Measurements from ENCODE around the gene NTN1. TPM values are rescaled to one million over a fixed set of nuclear protein-coding genes. Genes with fewer than 3 reads are reported as not detected.

Gene NTN1
- polyA plus RNA-seq, 3 donors, result 0.03 to 0.04 TPM; not detected in 1

DNA sequence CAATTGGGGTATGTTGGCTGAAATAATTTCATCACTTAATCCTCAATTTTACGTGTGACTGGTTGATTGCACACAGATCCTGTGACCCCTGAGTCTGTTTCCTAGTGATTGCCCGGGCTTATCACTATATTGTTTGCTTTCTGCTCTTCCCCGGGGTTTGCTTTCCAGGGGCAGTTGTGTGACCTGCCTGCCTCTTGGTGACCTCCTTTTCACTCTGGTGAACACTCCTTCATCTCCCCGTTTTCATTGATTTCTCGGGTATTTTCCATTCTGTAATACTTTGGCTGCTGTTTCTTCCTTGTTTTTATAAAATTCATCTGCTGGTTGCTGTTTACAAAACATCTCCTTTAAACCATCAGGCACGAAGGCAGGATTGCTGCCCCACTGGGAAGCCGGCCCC lies 36.0 kb downstream of the NTN1 start:
- Histone ChIP-seq H3K4me3 (replicated peaks in 1 of 3; ENCODE audit: low read depth in 2 of 3, low read length in 3 of 3) (no peak overlapping the region), H3K9me3 (replicated peaks in 1 of 2; ENCODE audit: control insufficient read depth in 1 of 2, insufficient read depth in 1 of 2, low read length in 2 of 2) (no peaks in the 10 kb centered on the region), H3K27ac (ENCODE audit: low read depth in 1 of 2, low read length in 2 of 2) (no peak overlapping the region), H3K4me2 (replicated peaks; ENCODE audit: extremely low read depth, low read length, poor library complexity, severe bottlenecking) (no peak overlapping the region), H3K27me3 (ENCODE audit: control insufficient read depth in 2 of 2, insufficient read depth in 2 of 2, low read length in 2 of 2) (no peaks in the 10 kb centered on the region), H3K4me1 (ENCODE audit: control insufficient read depth in 1 of 2, insufficient read depth in 2 of 2, low read length in 2 of 2) (no peaks in the 10 kb centered on the region), H3K36me3 (replicated peaks in 1 of 2; ENCODE audit: control insufficient read depth in 1 of 2, insufficient read depth in 2 of 2, low read length in 2 of 2) (no peaks in the 10 kb centered on the region), H4K20me1 (ENCODE audit: insufficient read depth, low read length) (no peaks in the 10 kb centered on the region), H2AFZ (ENCODE audit: insufficient read depth, low read depth, low read length, poor library complexity, severe bottlenecking) (no peak overlapping the region), H3K9ac (ENCODE audit: insufficient read depth, low read length, poor library complexity, severe bottlenecking) (no peak overlapping the region), H3K79me2 (ENCODE audit: insufficient read depth, low read length) (no peaks in the 10 kb centered on the region)
- H3K36me3 Mint-ChIP-seq, result no peaks in the 10 kb centered on the region
- H3K27ac Mint-ChIP-seq, result peak overlapping the region in 1 of 7 donors; percentile 50
- DNase-seq, result no peak
- no peaks in the 10 kb centered on the region for H3K4me1 Mint-ChIP-seq
- no peaks in the 10 kb centered on the region for H3K9me3 Mint-ChIP-seq
- TF ChIP-seq, protein P1, sequence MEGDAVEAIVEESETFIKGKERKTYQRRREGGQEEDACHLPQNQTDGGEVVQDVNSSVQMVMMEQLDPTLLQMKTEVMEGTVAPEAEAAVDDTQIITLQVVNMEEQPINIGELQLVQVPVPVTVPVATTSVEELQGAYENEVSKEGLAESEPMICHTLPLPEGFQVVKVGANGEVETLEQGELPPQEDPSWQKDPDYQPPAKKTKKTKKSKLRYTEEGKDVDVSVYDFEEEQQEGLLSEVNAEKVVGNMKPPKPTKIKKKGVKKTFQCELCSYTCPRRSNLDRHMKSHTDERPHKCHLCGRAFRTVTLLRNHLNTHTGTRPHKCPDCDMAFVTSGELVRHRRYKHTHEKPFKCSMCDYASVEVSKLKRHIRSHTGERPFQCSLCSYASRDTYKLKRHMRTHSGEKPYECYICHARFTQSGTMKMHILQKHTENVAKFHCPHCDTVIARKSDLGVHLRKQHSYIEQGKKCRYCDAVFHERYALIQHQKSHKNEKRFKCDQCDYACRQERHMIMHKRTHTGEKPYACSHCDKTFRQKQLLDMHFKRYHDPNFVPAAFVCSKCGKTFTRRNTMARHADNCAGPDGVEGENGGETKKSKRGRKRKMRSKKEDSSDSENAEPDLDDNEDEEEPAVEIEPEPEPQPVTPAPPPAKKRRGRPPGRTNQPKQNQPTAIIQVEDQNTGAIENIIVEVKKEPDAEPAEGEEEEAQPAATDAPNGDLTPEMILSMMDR (IDR thresholded peaks at IDR 0.05), result no peak
- peaks cover 4 to 7% (median 6%) of the 10 kb centered on the region in 3 donors for H3K27me3 Mint-ChIP-seq (ENCODE audit: low read depth in 3 of 3)
- intact Hi-C loops (cut with micrococcal nuclease), result no loop called here
- H3K4me3 Mint-ChIP-seq, result no peak overlapping the region
- WGBS (ENCODE audit: insufficient coverage), result 84% methylated on average over 5 of the region's 7 CpGs

DNA sequence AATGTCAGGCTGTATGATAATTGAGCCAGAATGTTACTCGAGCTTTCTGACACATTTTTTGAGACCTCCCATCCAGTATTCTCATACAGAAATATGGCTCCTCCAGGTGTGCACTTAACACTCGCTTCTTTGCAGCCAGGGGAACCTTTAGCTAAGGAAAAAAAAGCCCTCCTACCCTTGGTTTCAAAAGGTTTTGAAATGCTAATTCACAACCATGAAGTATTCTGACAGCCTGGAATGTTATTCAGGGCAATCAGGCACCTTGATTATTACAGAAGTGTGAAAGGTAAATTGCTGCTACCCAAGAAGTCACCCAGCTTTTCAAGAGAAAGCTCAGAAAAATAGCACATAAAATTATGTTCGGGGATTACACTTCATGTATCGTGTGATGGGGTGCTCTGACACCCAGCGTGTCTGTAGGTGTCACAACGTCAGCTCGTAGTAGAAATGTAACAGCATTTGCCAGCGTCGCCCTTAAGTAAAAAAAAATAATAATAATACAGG lies 41.1 kb downstream of the NTN1 start:
- H3K4me3 ChIP-seq (replicated peaks in 1 of 3; ENCODE audit: low read depth in 2 of 3, low read length in 3 of 3), result no peak overlapping the region
- Mint-ChIP-seq H3K4me3 (no peak overlapping the region), H3K27ac (no peak overlapping the region), H3K4me1 (no peaks in the 10 kb centered on the region), H3K9me3 (peaks cover 0 to 6% (median 2%) of the 10 kb centered on the region in 7 donors), H3K27me3 (ENCODE audit: low read depth in 3 of 3) (peaks cover 0 to 10% (median 6%) of the 10 kb centered on the region in 3 donors), H3K36me3 (no peaks in the 10 kb centered on the region)
- H3K9ac ChIP-seq (ENCODE audit: insufficient read depth, low read length, poor library complexity, severe bottlenecking), result no peak overlapping the region
- WGBS (ENCODE audit: insufficient coverage), result 90% methylated on average over 3 of the region's 9 CpGs
- intact Hi-C loops (cut with micrococcal nuclease), result no loop called here
- H3K27ac ChIP-seq (ENCODE audit: low read depth in 1 of 2, low read length in 2 of 2), result no peak overlapping the region
- no peaks in the 10 kb centered on the region for H3K79me2 ChIP-seq (ENCODE audit: insufficient read depth, low read length)
- TF ChIP-seq, protein P1 (IDR thresholded peaks at IDR 0.05), result no peak
- H3K9me3 ChIP-seq (replicated peaks in 1 of 2; ENCODE audit: control insufficient read depth in 1 of 2, insufficient read depth in 1 of 2, low read length in 2 of 2), result no peaks in the 10 kb centered on the region
- no peak overlapping the region for H2AFZ ChIP-seq (ENCODE audit: insufficient read depth, low read depth, low read length, poor library complexity, severe bottlenecking)
- no peaks in the 10 kb centered on the region for H3K36me3 ChIP-seq (replicated peaks in 1 of 2; ENCODE audit: control insufficient read depth in 1 of 2, insufficient read depth in 2 of 2, low read length in 2 of 2)
- no peaks in the 10 kb centered on the region for H3K4me1 ChIP-seq (ENCODE audit: control insufficient read depth in 1 of 2, insufficient read depth in 2 of 2, low read length in 2 of 2)
- DNase-seq, result no peak
- H4K20me1 ChIP-seq (ENCODE audit: insufficient read depth, low read length), result no peaks in the 10 kb centered on the region
- H3K27me3 ChIP-seq (ENCODE audit: control insufficient read depth in 2 of 2, insufficient read depth in 2 of 2, low read length in 2 of 2), result no peaks in the 10 kb centered on the region
- H3K4me2 ChIP-seq (replicated peaks; ENCODE audit: extremely low read depth, low read length, poor library complexity, severe bottlenecking), result no peak overlapping the region
